Activated B cell treated with CpG ODN at 0.5 μM for 24 hours (primary cell): ENCODE results near the gene PTPRD. TPM values are rescaled to one million over a fixed set of nuclear protein-coding genes. Genes with fewer than 3 reads are reported as not detected.

Source experiments
- ATAC-seq: fragments of 200-7000 bp; cut with Tn5 transposase; one replicate; pipeline ENCODE4 v1.10.0; 2021; ENCODE audit warnings: low read depth, mild to moderate bottlenecking, moderate library complexity
- CTCF ChIA-PET: fragments of 350-600 bp; sonication (Branson Sonifier 250); formaldehyde crosslinking; loops from one replicate; lab custom pipeline; 2021; ENCODE audit warnings: antibody characterized with exemption; lab: Charles Lee
- POLR2A ChIA-PET: fragments of 350-600 bp; sonication (Branson Sonifier 250); formaldehyde crosslinking; loops from one replicate; lab custom pipeline; 2021; ENCODE audit warnings: antibody characterized with exemption; lab: Charles Lee
- DNase-seq: peaks from one replicate; pipeline ENCODE4 v3.0.0; 2022
- H3K27ac Mint-ChIP-seq: one replicate; pipeline ENCODE4 v1.8.0; 2020; ENCODE audit warnings: mixed read lengths
- H3K27me3 Mint-ChIP-seq: one replicate; pipeline ENCODE4 v1.8.0; 2021; ENCODE audit warnings: mixed read lengths
- H3K36me3 Mint-ChIP-seq: one replicate; pipeline ENCODE4 v1.8.0; 2021; ENCODE audit warnings: low read depth, mixed read lengths
- H3K4me1 Mint-ChIP-seq: one replicate; pipeline ENCODE4 v1.8.0; 2021; ENCODE audit warnings: mixed read lengths
- H3K4me3 Mint-ChIP-seq: one replicate; pipeline ENCODE4 v1.8.0; 2020; ENCODE audit warnings: mild to moderate bottlenecking, mixed read lengths
- H3K9me3 Mint-ChIP-seq: one replicate; pipeline ENCODE4 v1.8.0; 2020; ENCODE audit warnings: mixed read lengths
- intact Hi-C: fragments of 100-400 bp; cut with micrococcal nuclease; formaldehyde crosslinking; loops from one replicate; pipeline ENCODE4 v1.15.1; 2024
- total RNA-seq: library from RNA; stranded (reverse); gene quantifications from 2 replicates; pipeline ENCODE4 v1.2.3, GENCODE V29; 2022
- TF ChIP-seq, protein P1 (sequence below): fragments of 200-600 bp; IDR thresholded peaks from one replicate; pipeline ENCODE4 v1.8.0; 2022; ENCODE audit warnings: antibody characterized with exemption, mild to moderate bottlenecking

PTPRD gene
- total RNA-seq, 1 donor from 2014 or later = 0.04 TPM

DNA sequence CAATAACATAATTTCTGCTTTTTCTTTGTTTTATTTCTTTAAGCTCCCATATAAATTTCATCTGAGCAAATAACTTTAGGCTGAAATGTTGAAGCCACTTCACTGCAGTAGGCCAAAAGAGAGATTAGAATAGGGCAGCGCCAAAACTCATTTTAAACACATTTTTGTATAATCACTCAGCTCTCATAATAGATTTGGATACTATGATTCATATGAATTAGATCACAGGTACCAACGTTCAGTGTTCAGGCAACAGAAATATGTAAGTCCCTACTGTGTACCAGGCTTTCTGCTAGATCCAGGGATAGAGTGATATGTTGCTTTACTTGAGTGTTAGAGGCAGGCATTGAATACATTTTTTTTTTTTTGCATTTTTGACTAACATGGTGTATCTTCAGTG is 370.5 kb downstream of the PTPRD start:
- ATAC-seq (no peak), DNase-seq (no peak)
- H3K4me1 Mint-ChIP-seq = no peaks in the 10 kb centered on the region
- intact Hi-C loops = no loop called here
- CTCF ChIA-PET = no interaction called here
- peaks cover 2% of the 10 kb centered on the region for H3K27me3 Mint-ChIP-seq
- H3K27ac Mint-ChIP-seq = no peak overlapping the region
- POLR2A ChIA-PET = no interaction called here
- no peaks in the 10 kb centered on the region for H3K9me3 Mint-ChIP-seq
- no peak overlapping the region for H3K4me3 Mint-ChIP-seq
- TF ChIP-seq, protein P1, sequence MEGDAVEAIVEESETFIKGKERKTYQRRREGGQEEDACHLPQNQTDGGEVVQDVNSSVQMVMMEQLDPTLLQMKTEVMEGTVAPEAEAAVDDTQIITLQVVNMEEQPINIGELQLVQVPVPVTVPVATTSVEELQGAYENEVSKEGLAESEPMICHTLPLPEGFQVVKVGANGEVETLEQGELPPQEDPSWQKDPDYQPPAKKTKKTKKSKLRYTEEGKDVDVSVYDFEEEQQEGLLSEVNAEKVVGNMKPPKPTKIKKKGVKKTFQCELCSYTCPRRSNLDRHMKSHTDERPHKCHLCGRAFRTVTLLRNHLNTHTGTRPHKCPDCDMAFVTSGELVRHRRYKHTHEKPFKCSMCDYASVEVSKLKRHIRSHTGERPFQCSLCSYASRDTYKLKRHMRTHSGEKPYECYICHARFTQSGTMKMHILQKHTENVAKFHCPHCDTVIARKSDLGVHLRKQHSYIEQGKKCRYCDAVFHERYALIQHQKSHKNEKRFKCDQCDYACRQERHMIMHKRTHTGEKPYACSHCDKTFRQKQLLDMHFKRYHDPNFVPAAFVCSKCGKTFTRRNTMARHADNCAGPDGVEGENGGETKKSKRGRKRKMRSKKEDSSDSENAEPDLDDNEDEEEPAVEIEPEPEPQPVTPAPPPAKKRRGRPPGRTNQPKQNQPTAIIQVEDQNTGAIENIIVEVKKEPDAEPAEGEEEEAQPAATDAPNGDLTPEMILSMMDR = no peak
- H3K36me3 Mint-ChIP-seq = no peaks in the 10 kb centered on the region

DNA sequence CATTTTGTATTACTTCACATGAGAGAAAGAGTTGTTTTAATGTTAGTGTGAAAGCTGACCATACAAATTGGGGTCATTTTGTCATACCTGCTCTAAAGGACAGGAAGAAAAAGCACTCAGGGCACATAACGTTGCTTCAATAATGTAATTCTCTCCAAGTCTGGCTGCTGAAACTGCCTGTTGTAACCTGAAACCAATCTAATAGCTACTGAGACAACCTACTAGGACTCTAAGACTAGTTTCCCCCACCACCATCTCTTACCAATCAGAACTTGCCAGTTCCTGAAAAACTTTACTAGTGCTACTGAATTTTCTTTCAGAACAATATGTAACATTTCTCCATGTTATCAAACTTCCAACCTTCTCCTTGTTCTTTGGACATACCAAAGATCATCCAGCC is 374.7 kb downstream of the PTPRD start:
- ATAC-seq (no peak), DNase-seq (no peak)
- intact Hi-C loops = no loop called here
- POLR2A ChIA-PET = no interaction called here
- CTCF ChIA-PET = no interaction called here
- Mint-ChIP-seq H3K27ac (no peak overlapping the region), H3K36me3 (no peaks in the 10 kb centered on the region), H3K9me3 (no peaks in the 10 kb centered on the region), H3K4me3 (no peak overlapping the region), H3K27me3 (no peaks in the 10 kb centered on the region), H3K4me1 (no peaks in the 10 kb centered on the region)
- TF ChIP-seq, protein P1 = no peak

DNA sequence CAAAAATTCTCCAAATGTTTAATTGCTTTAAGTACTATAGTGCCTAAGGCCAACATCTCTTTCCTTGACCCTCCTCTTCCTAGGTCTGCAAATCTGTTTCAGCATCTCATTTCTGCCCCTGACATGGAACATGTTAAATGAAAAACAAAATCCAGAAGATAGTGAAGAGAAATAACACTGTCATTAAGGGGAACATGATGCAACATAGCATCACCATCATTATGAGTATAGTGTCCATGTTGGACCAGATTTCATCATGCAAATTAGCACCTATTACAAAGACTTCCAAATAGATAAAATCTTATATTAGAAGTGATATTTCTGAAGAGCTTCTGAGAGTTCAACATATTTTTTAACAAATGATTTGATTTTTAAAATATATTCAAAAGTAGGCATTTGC is 375.2 kb downstream of the PTPRD start:
- H3K27ac Mint-ChIP-seq = no peak overlapping the region
- H3K9me3 Mint-ChIP-seq = no peaks in the 10 kb centered on the region
- TF ChIP-seq, protein P1 = no peak
- ATAC-seq (no peak), DNase-seq (no peak)
- no peaks in the 10 kb centered on the region for H3K4me1 Mint-ChIP-seq
- no peaks in the 10 kb centered on the region for H3K27me3 Mint-ChIP-seq
- no peaks in the 10 kb centered on the region for H3K36me3 Mint-ChIP-seq
- intact Hi-C loops = no loop called here
- CTCF ChIA-PET = no interaction called here
- POLR2A ChIA-PET = no interaction called here
- no peak overlapping the region for H3K4me3 Mint-ChIP-seq

DNA sequence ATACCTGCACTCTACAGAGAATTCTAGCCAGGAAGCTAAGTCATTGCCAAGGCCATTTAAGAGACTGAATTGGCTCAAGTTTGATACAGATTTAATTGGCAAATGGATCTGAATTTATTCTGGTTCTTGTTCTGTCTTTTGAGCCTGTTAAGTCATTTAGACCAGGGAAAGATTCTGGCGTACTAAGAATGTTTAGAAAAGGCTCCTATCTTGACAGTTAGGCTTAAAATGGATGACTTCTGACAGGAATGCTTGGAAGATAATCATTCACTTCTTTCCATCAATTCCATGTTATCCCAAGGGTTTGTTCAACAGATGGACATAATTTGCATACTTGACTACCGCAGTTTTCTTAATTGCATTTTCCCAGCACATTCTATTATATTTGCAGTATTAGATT is 376.6 kb downstream of the PTPRD start:
- DNase-seq (no peak), ATAC-seq (no peak)
- CTCF ChIA-PET = no interaction called here
- TF ChIP-seq, protein P1 = no peak
- intact Hi-C loops = no loop called here
- no peaks in the 10 kb centered on the region for H3K9me3 Mint-ChIP-seq
- no peaks in the 10 kb centered on the region for H3K4me1 Mint-ChIP-seq
- H3K36me3 Mint-ChIP-seq = no peaks in the 10 kb centered on the region
- H3K27ac Mint-ChIP-seq = no peak overlapping the region
- POLR2A ChIA-PET = no interaction called here
- no peaks in the 10 kb centered on the region for H3K27me3 Mint-ChIP-seq
- H3K4me3 Mint-ChIP-seq = no peak overlapping the region

DNA sequence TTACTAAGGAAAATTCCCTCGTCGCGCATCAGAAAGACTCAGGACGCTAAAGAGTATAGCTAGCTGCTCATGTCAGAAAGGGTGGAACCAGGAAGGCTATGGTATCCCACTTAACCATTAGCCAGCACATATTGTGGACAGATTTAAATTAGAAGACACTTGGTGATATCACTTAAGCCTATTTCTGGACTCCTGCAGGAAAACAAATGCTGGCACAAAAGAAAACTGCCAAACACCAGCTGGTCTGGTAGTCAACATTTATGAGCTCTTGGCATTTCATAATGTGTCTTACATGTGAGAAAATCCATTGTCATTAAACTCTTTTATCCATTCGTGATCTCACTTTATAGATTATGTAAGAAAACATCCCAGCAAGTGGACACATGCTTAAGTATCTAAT is 377.4 kb downstream of the PTPRD start:
- ChIA-PET POLR2A (no interaction called here), CTCF (no interaction called here)
- intact Hi-C loops = no loop called here
- TF ChIP-seq, protein P1 = no peak
- no peaks in the 10 kb centered on the region for H3K36me3 Mint-ChIP-seq
- peaks cover 7% of the 10 kb centered on the region for H3K4me1 Mint-ChIP-seq
- no peak overlapping the region for H3K4me3 Mint-ChIP-seq
- H3K9me3 Mint-ChIP-seq = no peaks in the 10 kb centered on the region
- DNase-seq (no peak), ATAC-seq (no peak)
- no peak overlapping the region for H3K27ac Mint-ChIP-seq
- H3K27me3 Mint-ChIP-seq = no peaks in the 10 kb centered on the region
